Activated CD4-positive, alpha-beta T cell treated with anti-CD3 and anti-CD28 coated beads, Interleukin-2, amount 50 U/mL, for 48 hours (primary cell): Measurements from ENCODE around the gene DEPP1.
A peak's percentile ranks its signal among the peaks of the same experiment; 100 is the strongest.

Experiments
- DNase-seq, 2 experiments: peaks; one replicate each; pipeline ENCODE4 v3.0.0-alpha.2; 2020

Gene DEPP1

GRCh38 chr10:44965651-44966097, 12.9 kb downstream of the DEPP1 start:
- peak in 1 of 2 experiments; percentile 3 for DNase-seq

- no peak for DNase-seq
Observed at GRCh38 chr10:44965104-44965503, 13.5 kb downstream of the DEPP1 start.

GRCh38 chr10:44963772-44964633, 14.6 kb downstream of the DEPP1 start:
- no peak for DNase-seq

GRCh38 chr10:44962870-44963738, 15.5 kb downstream of the DEPP1 start:
- no peak for DNase-seq

- no peak for DNase-seq
Observed at GRCh38 chr10:44961931-44962750, 16.5 kb downstream of the DEPP1 start.

GRCh38 chr10:44961230-44961571, 17.4 kb downstream of the DEPP1 start:
- no peak for DNase-seq

GRCh38 chr10:44960482-44961229, 18.0 kb downstream of the DEPP1 start:
- DNase-seq, result no peak

GRCh38 chr10:44960088-44960460, 18.5 kb downstream of the DEPP1 start:
- no peak for DNase-seq

- peak; percentile 95 for DNase-seq
Observed at GRCh38 chr10:44959247-44960087, 19.1 kb downstream of the DEPP1 start, which contains the start of gene RASSF4. Gene RASSF4, plus strand, starts transcription at chr10:44959802. Its CDS starts 10,401 bp downstream, at chr10:44970203.

- no peak for DNase-seq
Observed at GRCh38 chr10:44958898-44959246, 19.7 kb downstream of the DEPP1 start.

- no peak for DNase-seq
Observed at GRCh38 chr10:44958196-44958897, 20.3 kb downstream of the DEPP1 start.

GRCh38 chr10:44956717-44957706, 21.6 kb downstream of the DEPP1 start:
- no peak for DNase-seq

- no peak for DNase-seq
Observed at GRCh38 chr10:44956226-44956625, 22.4 kb downstream of the DEPP1 start.

GRCh38 chr10:44955413-44956070, 23.1 kb downstream of the DEPP1 start:
- DNase-seq, result no peak

- DNase-seq, result no peak
Observed at GRCh38 chr10:44954962-44955361, 23.6 kb downstream of the DEPP1 start.

- no peak for DNase-seq
Observed at GRCh38 chr10:44954042-44954441, 24.6 kb downstream of the DEPP1 start.

GRCh38 chr10:44952779-44953231, 25.8 kb downstream of the DEPP1 start:
- no peak for DNase-seq

GRCh38 chr10:44951576-44952226, 26.9 kb downstream of the DEPP1 start:
- no peak for DNase-seq
